HG03460 (cell line): ENCODE measurements around the gene PRKAR1B.

ENCODE experiments used
- ATAC-seq: cut with Tn5 transposase; IDR thresholded peaks from one replicate; pipeline ENCODE4 v1.9.1; 2021; ENCODE audit not compliant: unreplicated experiment

The PRKAR1B gene

GRCh38 chr7:501526-501925 lies 225.6 kb downstream of the PRKAR1B start:
- no peak for ATAC-seq

- ATAC-seq: no peak
Measured at GRCh38 chr7:500521-501420, 226.3 kb downstream of the PRKAR1B start.

- no peak for ATAC-seq
Measured at GRCh38 chr7:499853-500485, 227.1 kb downstream of the PRKAR1B start.
